BJ (cell line): ENCODE results near the gene CCDC122. TPM values are rescaled to one million over a fixed set of nuclear protein-coding genes. Genes with fewer than 3 reads are reported as not detected.
A peak's percentile ranks its signal among the peaks of the same experiment; 100 is the strongest.

Experiments used
- CTCF ChIA-PET: fragments of 350-600 bp; formaldehyde crosslinking; extraction: SDS; loops from one replicate; lab custom pipeline; 2021; ENCODE audit warnings: antibody characterized with exemption, inconsistent platforms; lab: Yijun Ruan, JAX
- POLR2A ChIA-PET: fragments of 300-600 bp; sonication (Branson Sonifier 250); formaldehyde crosslinking; extraction: SDS; loops from one replicate; lab custom pipeline; 2021; ENCODE audit warnings: antibody characterized with exemption; lab: Charles Lee
- DNase-seq: peaks from one replicate; pipeline ENCODE4 v3.0.0-alpha.2; 2011; ENCODE audit warnings: low read depth
- H3K27me3 ChIP-seq: 2 replicates; pipeline ENCODE4 v1.6.0; 2011; ENCODE audit warnings: low read length; ENCODE audit not compliant: control insufficient read depth, insufficient read depth
- H3K36me3 ChIP-seq: 2 replicates; pipeline ENCODE4 v1.5.1; 2011; ENCODE audit warnings: low read length; ENCODE audit not compliant: control insufficient read depth, insufficient read depth
- H3K4me3 ChIP-seq: 2 replicates; pipeline ENCODE4 v1.5.1; 2011; ENCODE audit warnings: low read depth, mild to moderate bottlenecking, control low read depth, low read length
- polyA plus RNA-seq: library from polyadenylated mRNA; depleted of rRNA; stranded (reverse); fragments of >200 nt; gene quantifications from 2 replicates; pipeline ENCODE4 v1.2.3, GENCODE V29; 2011
- TF ChIP-seq, protein P1 (sequence below): IDR thresholded peaks from 2 replicates; pipeline ENCODE4 v1.5.1; 2011; ENCODE audit warnings: low read depth, mild to moderate bottlenecking, control low read depth, inconsistent platforms, low read length, moderate library complexity; ENCODE audit not compliant: insufficient read depth

The CCDC122 gene
- polyA plus RNA-seq, 1 experiment: 0.67 TPM

DNA sequence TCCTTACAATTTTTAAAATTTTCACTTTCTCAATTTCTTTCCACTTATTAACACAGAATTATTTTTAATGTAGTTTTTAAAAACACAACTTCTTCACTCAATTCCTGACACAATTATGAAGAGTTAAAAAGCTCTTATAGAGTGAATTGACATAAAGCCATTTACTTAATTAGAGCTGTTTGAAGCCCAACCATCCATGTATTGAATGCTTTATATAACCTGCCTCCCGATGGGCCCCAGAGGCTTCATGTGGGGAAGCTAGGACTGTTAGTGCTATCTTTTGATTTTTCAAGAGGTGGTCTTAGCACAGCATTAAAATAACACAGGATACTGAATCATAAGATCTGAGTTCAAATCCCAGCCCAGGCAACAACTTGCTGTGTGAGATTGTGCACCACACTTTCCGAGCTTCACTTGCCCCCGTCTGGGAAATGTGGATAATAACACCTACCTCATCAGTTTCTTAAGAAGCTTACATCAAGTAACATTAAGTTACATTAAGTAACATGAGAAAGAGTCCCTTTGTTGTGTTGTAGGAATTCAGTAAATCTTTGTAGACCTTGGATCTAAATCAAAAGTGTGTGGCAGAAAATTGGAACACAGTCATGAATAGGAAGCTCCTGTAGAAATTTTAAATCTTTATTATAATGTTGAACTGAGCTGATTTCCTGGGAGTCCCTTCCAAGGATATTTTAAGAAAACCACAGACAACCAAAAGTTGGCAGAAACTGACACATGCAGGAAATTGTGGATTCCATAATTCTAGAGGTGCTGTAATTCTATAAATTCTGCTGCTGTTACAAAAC is 87.3 kb downstream of the CCDC122 start:
- DNase-seq: no peak
- no peaks in the 10 kb centered on the region for H3K36me3 ChIP-seq
- H3K4me3 ChIP-seq: no peak overlapping the region
- TF ChIP-seq, protein P1, sequence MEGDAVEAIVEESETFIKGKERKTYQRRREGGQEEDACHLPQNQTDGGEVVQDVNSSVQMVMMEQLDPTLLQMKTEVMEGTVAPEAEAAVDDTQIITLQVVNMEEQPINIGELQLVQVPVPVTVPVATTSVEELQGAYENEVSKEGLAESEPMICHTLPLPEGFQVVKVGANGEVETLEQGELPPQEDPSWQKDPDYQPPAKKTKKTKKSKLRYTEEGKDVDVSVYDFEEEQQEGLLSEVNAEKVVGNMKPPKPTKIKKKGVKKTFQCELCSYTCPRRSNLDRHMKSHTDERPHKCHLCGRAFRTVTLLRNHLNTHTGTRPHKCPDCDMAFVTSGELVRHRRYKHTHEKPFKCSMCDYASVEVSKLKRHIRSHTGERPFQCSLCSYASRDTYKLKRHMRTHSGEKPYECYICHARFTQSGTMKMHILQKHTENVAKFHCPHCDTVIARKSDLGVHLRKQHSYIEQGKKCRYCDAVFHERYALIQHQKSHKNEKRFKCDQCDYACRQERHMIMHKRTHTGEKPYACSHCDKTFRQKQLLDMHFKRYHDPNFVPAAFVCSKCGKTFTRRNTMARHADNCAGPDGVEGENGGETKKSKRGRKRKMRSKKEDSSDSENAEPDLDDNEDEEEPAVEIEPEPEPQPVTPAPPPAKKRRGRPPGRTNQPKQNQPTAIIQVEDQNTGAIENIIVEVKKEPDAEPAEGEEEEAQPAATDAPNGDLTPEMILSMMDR: no peak
- CTCF ChIA-PET: interaction anchor here (0.6 to 1.5 kb wide), 4 partner anchors 12 to 1198 kb away, joined by 3 to 5 read pairs (median 4); no protein-coding TSS in a partner anchor
- POLR2A ChIA-PET: no interaction called here
- no peaks in the 10 kb centered on the region for H3K27me3 ChIP-seq

DNA sequence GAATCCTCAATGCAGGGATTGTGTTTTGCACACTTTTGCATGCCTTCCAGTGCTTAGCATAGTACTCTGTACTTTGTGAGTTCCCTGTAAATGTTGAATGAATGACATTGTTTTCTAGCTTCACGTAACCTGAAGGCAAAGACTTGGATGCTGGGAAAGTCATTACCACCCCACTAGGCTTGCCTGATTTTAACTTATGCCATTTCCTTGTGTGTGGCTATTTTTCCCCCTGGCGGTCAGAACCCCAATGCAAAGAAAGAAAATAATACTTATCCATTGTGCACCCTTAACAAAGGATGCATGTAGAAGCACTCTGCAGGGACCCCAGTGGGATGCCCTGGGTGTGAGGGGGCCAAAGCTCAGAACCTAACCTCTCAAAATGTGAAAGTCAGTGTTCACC is 91.5 kb downstream of the CCDC122 start:
- ChIA-PET CTCF (interaction anchor here (0.9 to 1.6 kb wide), 5 partner anchors 10 to 701 kb away, joined by 3 to 4 read pairs (median 3); no protein-coding TSS in a partner anchor), POLR2A (no interaction called here)
- Histone ChIP-seq H3K27me3 (no peaks in the 10 kb centered on the region), H3K4me3 (no peak overlapping the region), H3K36me3 (no peaks in the 10 kb centered on the region)
- TF ChIP-seq, protein P1: peak; percentile 56
- DNase-seq: no peak

DNA sequence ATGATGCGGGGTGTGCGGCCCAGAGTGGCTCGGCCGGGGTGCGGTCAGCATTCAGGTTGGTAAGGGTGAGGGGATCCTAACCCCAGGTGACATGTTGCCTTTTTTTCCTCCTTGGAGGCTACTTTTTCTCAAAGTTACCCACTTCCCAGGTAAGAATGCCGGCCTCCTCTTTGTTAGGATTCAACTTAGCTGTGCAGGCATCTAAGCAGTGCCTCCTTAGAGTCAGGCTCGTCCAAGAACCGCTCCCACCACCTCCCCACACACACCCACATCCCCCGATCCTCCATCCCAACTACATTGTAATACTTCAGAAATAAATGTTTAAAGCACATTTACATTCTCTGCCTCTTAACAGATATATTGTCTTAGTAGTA is 92.0 kb downstream of the CCDC122 start:
- no peak for DNase-seq
- ChIA-PET POLR2A (no interaction called here), CTCF (interaction anchor here (0.6 to 1.6 kb wide), 6 partner anchors 9 to 700 kb away, joined by 3 to 4 read pairs (median 3); no protein-coding TSS in a partner anchor)
- Histone ChIP-seq H3K27me3 (no peaks in the 10 kb centered on the region), H3K4me3 (peak overlapping the region; percentile 67), H3K36me3 (no peaks in the 10 kb centered on the region)
- TF ChIP-seq, protein P1: no peak

DNA sequence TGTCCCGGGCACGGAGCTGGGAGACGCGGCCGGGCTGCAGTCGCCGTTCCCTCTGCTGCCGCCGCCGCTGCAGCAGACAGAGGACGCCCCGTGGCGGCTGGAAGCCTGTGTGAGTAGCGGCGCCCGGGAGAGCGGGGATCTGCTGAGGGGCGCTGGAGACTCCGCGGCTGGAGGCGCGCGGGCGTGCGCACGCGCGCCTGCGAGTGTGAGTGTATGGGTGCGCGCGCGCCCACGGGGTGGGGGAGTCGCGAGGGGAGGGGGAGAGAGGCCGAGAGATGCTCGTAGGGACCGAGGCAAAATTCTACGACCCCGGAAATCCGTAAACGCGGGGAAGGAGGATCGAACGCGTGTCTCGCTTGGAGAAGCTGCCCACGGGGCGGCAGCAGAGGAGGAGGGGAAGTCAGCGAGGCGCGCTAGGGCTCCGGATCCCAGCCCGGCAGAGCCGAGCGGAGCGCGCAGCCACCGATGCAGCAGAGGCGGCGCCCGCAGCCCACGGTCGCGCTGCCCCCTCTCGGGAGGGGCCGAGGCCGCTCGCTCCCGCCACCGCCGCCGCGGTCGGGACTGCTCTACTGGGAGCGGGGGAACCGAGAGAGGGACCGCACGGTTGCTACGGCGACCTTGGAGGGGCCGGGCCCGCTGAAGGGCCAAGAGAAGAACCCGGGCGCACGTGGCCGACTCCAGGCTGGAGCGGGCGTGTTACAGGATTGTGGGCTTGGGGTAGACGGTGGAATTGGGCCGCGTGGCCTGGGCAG is 92.6 kb downstream of the CCDC122 start, which contains the start of gene ENOX1:
Gene ENOX1 (minus strand): TSS at position 207 of the 752 bp plus-strand sequence.
- no peaks in the 10 kb centered on the region for H3K27me3 ChIP-seq
- CTCF ChIA-PET: interaction anchor here (0.6 to 1.6 kb wide), 8 partner anchors 9 to 699 kb away, joined by 3 to 4 read pairs (median 3); no protein-coding TSS in a partner anchor
- POLR2A ChIA-PET: no interaction called here
- DNase-seq: no peak
- TF ChIP-seq, protein P1: 0 out of 2 replicates have a peak, but pooled peaks have one; percentile 18
- H3K4me3 ChIP-seq: peak within 1 kb of the TSS; percentile 67
- H3K36me3 ChIP-seq: no peaks in the 10 kb centered on the region

DNA sequence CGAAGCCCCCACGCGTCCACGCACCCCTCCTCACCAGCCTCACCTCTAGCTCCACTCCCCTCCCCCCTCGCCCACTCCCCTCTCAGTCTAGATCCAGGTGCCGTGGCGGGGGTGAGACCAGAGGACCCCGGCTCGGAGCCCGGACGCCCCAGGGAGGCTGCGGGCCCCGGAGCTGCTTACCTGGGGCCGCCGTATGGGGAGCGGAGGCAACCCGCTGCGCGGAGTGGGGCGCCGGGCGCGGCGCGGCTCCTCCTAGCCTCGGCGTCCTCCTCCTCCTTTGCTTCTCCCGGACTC is 93.1 kb downstream of the CCDC122 start:
- H3K4me3 ChIP-seq: peak overlapping the region; percentile 67
- no peaks in the 10 kb centered on the region for H3K27me3 ChIP-seq
- TF ChIP-seq, protein P1: no peak; the same call in 1 of the 2 replicates
- ChIA-PET CTCF (interaction anchor here (0.9 to 1.6 kb wide), 6 partner anchors 8 to 699 kb away, joined by 3 to 4 read pairs (median 3); no protein-coding TSS in a partner anchor), POLR2A (no interaction called here)
- DNase-seq: no peak
- no peaks in the 10 kb centered on the region for H3K36me3 ChIP-seq
